ENCODE measurements around the gene TMX1.

GRCh38 chr14:51211149-51211548, 28.9 kb upstream of the TMX1 start:
- no peak for TF ChIP-seq CTCF (IDR thresholded peaks at IDR 0.05)
- TF ChIP-seq POLR2A (IDR thresholded peaks at IDR 0.05), result no peak

All from uterus (tissue), 2 donors.